Measurements from ENCODE around the gene PIGX.

DNA sequence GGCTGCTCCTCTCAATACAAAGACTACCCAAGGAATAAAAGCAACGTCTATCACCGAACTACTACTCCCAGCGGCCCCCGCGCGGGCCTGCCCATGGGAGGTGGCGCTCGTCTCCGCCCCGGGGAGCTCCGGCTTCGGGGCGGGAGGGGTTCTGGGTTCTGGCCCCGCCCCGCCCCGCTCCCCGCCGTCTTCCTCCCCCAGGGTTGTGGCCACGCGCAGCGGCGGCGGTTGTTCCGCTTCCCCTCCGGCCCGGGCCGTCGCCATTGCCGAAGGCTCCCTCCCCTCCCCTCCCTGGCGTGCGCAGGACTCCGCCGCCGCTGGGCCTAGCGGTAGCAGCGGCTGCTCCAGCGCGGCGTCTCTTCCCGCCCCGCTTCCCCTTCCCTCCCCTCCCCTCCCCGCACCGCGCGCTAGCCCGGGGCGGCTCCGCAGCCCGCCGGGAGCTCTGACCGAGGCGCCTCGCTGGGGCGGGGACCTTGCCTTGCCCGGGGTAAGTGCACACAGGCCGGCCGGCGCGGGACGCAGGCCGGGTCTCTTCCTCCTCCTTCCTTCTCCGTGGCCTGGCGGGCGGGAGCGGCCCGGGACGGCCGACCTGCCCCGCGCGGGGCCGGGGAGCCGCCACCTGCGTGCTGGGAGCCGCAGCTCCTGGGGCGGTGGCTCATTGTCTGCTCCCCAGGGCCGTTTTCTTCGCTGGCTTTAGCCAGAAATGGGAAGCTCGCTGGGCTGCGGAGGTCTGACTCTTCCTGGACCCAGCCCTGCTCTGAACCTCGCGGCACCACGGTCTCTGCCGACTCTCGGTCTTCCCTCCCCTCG lies 27.7 kb downstream of the PIGX start, which contains the start of gene PAK2:
- TF ChIP-seq POLR2A (IDR thresholded peaks at IDR 0.05; ENCODE audit: low read length) (peak; percentile 40), GATA1 (IDR thresholded peaks at IDR 0.05; ENCODE audit: low read depth, low read length) (no peak)
